GM23248 (cell line): ENCODE measurements around the gene TARS3.

Experiments
- EZH2 ChIP-seq: fragments of 200-600 bp; sonication (generic); IDR thresholded peaks from 2 replicates; pipeline ENCODE4 v1.6.1; 2018; ENCODE audit warnings: antibody characterized with exemption, mild to moderate bottlenecking; ENCODE audit not compliant: insufficient read depth, poor library complexity, severe bottlenecking
- EZH2phosphoT487 ChIP-seq: fragments of 200-600 bp; sonication (generic); IDR thresholded peaks from 2 replicates; pipeline ENCODE4 v1.6.1; 2018; ENCODE audit warnings: antibody characterized with exemption, moderate library complexity, mild to moderate bottlenecking, low read depth; ENCODE audit not compliant: insufficient read depth

DNA sequence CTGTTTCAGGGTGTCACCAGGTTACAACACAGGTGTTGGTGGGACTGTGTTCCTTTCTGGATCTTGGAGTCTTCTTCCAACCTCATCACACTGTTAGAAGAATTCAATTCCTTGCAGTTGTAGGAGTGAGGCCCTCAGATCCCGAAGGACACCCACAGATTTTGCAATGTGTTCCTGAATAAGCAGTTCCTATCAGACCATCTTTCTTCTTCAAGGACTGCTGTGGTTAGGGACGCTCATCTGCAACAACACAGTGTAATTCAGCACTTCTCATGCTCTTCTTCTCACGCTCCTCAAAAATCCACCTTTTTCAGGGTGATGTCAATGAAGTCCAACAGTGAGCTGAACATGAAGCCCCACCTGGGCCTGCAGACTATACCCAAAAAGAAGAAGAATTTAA is 90.9 kb downstream of the TARS3 start:
- TF ChIP-seq EZH2phosphoT487 (no peak), EZH2 (no peak)
